ENCODE measurements around the gene FKTN.
"Not testable (repeated sequence)": the region's sequence is repeated elsewhere in the genome, so short reads cannot be mapped to it uniquely, and the experiment has no call there.

The FKTN gene

DNA sequence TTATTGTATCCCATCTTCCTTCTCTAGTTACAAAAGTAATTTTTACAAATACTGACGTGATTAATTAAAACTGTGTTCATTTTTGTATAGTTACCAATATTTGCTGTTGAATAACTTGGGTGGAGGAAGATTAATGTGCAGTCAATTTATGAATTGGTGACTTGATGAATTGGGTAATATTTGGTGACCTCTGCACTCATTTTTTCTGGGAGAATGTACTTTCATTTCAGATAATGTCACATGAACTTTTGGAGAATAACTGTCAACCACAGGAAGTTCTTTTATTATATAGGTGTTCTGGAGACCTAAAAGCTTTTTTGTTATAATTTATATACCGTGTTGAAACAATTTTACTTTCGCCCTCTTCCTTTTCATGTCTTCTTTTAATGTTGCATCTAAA is 26.4 kb upstream of the FKTN start:
- no peak for TF ChIP-seq CTCF (IDR thresholded peaks at IDR 0.05; ENCODE audit: low read depth, low read length)
- DNase-seq (ENCODE audit: extremely low read depth, low read depth) = no peak

GRCh38 chr9:105535920-105536668 is 21.8 kb upstream of the FKTN start:
- DNase-seq (ENCODE audit: extremely low read depth, low read depth) = no peak
- no peak for TF ChIP-seq CTCF (IDR thresholded peaks at IDR 0.05; ENCODE audit: low read depth, low read length)

DNA sequence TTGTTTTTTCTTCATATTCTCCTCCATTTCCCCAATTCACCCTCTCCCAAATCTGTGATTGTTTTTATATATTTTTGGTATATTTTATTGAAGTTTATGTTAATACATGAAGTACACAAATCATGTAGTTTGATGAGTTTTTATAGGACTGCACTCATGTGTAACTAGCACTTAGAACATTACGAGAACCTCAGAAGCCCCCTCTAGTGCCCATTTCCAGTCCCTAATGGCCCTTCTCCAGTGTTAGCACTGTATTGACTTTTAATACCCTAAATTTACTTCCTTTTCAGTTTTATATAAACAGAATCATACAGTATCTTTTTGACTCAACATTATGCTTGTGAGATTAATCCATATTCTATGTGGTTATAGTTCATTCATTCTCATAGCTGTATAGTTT is 18.5 kb upstream of the FKTN start:
- DNase-seq (ENCODE audit: extremely low read depth, low read depth) = no peak
- no peak; the same call in 1 of the 2 replicates for TF ChIP-seq CTCF (IDR thresholded peaks at IDR 0.05; ENCODE audit: low read depth, low read length)

DNA sequence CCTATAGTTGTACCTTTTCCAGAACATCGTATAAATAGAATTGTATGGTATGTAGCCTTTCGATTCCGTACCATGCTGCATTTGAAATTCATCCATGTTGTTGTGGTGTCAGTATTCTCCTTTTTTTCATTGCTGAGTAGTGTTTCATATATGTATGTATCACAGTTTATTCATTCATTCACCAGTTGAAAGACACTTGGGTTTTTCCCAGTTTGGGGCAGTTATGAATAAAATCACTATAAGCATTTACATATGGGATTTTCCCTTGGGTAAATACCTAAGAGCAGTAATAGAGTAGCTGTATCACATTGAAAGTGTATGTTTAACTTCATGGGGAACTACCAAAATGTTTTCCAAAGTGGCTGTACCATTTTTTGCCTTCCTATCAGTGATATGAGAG is 16.1 kb upstream of the FKTN start:
- DNase-seq (ENCODE audit: extremely low read depth, low read depth) = no peak
- TF ChIP-seq CTCF (IDR thresholded peaks at IDR 0.05; ENCODE audit: low read depth, low read length) = no peak

GRCh38 chr9:105554042-105554441 is 3.9 kb upstream of the FKTN start:
- TF ChIP-seq CTCF (IDR thresholded peaks at IDR 0.05; ENCODE audit: low read depth, low read length) = no peak
- no peak for DNase-seq (ENCODE audit: extremely low read depth, low read depth)

- DNase-seq (ENCODE audit: extremely low read depth, low read depth) = no peak
- TF ChIP-seq CTCF (IDR thresholded peaks at IDR 0.05; ENCODE audit: low read depth, low read length) = no peak
Measured at GRCh38 chr9:105572455-105572854, 14.5 kb downstream of the FKTN start.

DNA sequence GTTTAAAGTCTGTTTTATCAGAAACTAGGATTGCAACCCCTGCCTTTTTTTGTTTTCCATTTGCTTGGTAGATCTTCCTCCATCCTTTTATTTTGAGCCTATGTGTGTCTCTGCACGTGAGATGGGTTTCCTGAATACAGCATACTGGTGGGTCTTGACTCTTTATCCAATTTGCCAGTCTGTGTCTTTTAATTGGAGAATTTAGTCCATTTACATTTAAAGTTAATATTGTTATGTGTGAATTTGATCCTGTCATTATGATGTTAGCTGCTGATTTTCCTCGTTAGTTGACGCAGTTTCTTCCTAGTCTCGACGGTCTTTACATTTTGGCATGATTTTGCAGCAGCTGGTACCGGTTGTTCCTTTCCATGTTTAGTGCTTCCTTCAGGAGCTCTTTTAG is 22.0 kb downstream of the FKTN start:
- DNase-seq (ENCODE audit: extremely low read depth, low read depth) = not testable (repeated sequence)

DNA sequence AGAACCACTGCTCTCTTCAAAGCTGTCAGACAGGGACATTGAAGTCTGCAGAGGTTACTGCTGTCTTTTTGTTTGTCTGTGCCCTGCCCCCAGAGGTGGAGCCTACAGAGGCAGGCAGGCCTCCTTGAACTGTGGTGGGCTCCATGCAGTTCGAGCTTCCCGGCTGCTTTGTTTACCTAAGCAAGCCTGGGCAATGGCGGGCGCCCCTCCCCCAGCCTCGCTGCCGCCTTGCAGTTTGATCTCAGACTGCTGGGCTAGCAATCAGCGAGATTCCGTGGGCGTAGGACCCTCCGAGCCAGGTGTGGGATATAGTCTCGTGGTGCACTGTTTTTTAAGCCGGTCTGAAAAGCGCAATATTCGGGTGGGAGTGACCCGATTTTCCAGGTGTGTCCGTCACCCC is 23.6 kb downstream of the FKTN start:
- not testable (repeated sequence) for DNase-seq (ENCODE audit: extremely low read depth, low read depth)

Measured in AG09319 (cell line).